Coronary artery (tissue), 2 donors: ENCODE data around the gene SPRED2.

Experiments
- DNase-seq: peaks from one replicate; pipeline ENCODE4 v3.0.0-alpha.2; 2017; ENCODE audit warnings: low spot score
- H3K27ac ChIP-seq, 2 donors: fragments of 200-600 bp; sonication (generic); one replicate each; pipeline ENCODE4 v1.5.1; 2016 to 2019
- H3K4me3 ChIP-seq: fragments of 200-600 bp; sonication (generic); 2 replicates; pipeline ENCODE4 v1.5.1; 2016; ENCODE audit warnings: mild to moderate bottlenecking, moderate library complexity
- CTCF ChIP-seq: fragments of 200-600 bp; sonication (generic); IDR thresholded peaks from one replicate; pipeline ENCODE4 v1.5.1; 2019; ENCODE audit warnings: antibody characterized with exemption

SPRED2 gene

GRCh38 chr2:65368468-65368867 lies 63.9 kb downstream of the SPRED2 start:
- Histone ChIP-seq H3K27ac (no peak overlapping the region), H3K4me3 (no peak overlapping the region)
- DNase-seq: no peak
- no peak for TF ChIP-seq CTCF

DNA sequence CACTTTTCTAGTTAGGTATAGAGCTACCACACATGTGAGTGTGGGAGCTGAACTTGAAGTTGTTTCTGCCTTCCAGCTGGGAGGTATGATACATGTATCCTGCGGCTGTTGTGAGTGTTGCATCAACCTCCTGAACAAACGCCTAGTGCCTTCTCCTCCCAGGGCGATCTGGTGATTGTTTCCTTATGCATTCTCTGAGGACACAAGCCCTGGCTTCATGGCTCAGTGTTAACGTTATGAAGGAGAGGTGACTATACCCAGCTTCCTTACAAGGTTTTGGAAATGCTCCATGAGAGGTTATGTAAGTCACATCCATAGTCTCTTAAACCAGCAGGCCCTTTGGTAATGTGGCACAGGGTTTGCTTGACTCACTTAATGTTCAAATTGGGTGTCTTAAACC lies 64.9 kb downstream of the SPRED2 start:
- no peak for DNase-seq
- no peak overlapping the region for H3K27ac ChIP-seq

DNA sequence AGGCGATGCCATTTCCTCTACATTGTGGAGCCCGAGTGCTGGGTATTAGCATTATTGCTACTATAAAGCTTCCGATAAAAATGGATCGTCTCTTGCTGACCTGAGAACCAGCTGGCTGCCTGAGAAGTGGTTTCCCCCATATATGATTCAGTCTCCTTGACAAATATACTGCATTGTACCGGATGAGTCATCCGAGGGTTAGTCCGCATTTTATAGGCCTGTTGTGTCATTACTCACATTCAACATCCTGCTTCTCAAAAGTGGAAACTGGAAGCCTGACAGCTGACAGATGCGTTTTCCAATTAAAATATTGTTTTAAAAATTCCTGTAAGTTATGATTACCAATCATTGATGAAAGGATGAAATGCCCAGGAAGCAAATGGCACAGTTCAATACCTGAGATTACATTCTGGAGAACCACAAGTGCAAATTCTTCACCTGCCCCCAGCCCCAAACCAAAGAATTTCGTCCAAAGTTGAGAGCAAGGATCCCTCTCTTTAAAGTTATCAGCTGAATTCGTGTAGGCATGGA lies 65.7 kb downstream of the SPRED2 start:
- Histone ChIP-seq H3K4me3 (no peak overlapping the region), H3K27ac (peak overlapping the region in 1 of 2 donors; percentile 38)
- no peak for TF ChIP-seq CTCF
- DNase-seq: no peak

More for the DNA sequence above, 64.9 kb downstream of the SPRED2 start:
- TF ChIP-seq CTCF: no peak
- H3K4me3 ChIP-seq: no peak overlapping the region

GRCh38 chr2:65364986-65365733 lies 67.2 kb downstream of the SPRED2 start:
- Histone ChIP-seq H3K27ac (no peak overlapping the region), H3K4me3 (no peak overlapping the region)
- DNase-seq: no peak
- TF ChIP-seq CTCF: no peak

- TF ChIP-seq CTCF: no peak
Measured at GRCh38 chr2:65363879-65364666, 68.3 kb downstream of the SPRED2 start.

DNA sequence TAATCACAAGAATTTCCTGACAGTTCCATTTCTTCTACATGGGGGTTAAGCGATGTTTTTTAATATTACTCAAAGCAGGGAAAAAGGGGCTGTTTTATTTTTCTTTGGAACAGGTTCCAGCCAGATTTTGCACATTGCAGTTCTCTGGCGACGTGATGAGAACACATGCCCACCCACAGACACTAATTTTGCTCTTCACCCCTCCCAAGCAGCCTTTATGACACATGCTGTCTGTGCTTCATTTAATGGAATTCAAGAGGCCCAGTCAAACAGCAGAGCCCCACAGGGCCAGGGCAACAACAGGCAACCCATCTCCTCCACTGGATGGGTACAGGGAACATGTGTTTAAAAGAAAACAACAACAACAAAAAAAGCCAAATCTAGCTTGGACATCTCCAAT lies 70.8 kb downstream of the SPRED2 start:
- H3K27ac ChIP-seq: no peak overlapping the region
- TF ChIP-seq CTCF: no peak
- DNase-seq: no peak
- H3K4me3 ChIP-seq: no peak overlapping the region

More at GRCh38 chr2:65363879-65364666, 68.3 kb downstream of the SPRED2 start:
- no peak for DNase-seq
- H3K4me3 ChIP-seq: no peak overlapping the region
- no peak overlapping the region for H3K27ac ChIP-seq
